Measurements from ENCODE around the gene HOMER1.

DNA sequence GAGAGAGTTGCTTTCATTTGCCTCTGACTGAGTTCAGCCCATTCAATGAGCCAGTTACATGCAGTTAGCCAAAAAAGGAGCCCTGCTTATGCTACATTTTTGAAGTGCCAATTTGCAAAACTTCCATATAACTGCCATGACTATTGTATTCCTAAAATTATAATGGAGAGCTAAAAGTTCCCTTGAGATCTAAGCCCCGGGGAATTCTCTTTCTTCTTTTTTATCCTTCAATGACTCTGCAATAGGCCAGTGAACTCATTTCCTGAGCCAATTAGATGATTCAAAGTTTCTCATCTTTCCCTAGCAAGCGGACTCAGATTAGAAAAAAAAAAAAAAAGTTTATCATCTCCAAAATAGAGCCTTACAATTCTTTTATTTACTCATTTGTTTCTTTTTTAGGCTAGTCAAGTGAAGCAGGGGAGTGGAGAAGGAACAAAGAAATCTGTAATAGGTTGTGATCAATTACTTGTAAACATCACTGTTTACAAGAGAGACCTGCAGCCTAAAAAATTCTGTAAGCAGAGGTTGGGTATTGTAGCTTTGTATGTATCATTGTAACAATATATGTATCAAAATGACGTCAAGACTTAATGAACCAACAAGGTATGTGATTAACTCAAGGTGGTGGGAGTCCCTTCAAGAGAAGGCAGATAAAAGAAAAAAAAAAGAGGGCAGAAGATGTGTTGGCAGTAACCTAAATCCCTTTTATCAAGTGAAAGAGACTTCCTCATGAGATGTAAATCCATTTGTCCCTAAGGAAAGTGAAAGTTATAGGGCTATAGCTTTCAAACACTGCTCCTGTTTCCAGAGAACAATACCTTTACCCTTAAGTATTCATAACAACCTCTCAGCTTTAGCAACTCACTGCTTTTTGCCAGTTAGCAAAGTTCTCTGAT lies 48.7 kb upstream of the HOMER1 start:
- TF ChIP-seq, protein P1, sequence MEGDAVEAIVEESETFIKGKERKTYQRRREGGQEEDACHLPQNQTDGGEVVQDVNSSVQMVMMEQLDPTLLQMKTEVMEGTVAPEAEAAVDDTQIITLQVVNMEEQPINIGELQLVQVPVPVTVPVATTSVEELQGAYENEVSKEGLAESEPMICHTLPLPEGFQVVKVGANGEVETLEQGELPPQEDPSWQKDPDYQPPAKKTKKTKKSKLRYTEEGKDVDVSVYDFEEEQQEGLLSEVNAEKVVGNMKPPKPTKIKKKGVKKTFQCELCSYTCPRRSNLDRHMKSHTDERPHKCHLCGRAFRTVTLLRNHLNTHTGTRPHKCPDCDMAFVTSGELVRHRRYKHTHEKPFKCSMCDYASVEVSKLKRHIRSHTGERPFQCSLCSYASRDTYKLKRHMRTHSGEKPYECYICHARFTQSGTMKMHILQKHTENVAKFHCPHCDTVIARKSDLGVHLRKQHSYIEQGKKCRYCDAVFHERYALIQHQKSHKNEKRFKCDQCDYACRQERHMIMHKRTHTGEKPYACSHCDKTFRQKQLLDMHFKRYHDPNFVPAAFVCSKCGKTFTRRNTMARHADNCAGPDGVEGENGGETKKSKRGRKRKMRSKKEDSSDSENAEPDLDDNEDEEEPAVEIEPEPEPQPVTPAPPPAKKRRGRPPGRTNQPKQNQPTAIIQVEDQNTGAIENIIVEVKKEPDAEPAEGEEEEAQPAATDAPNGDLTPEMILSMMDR (IDR thresholded peaks at IDR 0.05; ENCODE audit: insufficient read depth, low read length, poor library complexity, severe bottlenecking): no peak
- no peak for TF ChIP-seq EZH2phosphoT487 (conservative IDR thresholded peaks at IDR 0.05; ENCODE audit: low read length)

All from SU-DHL-6 (cell line).